CD14-positive monocyte (primary cell): ENCODE measurements around the gene GRID1. TPM values are rescaled to one million over a fixed set of nuclear protein-coding genes. Genes with fewer than 3 reads are reported as not detected.

Experiments used
- DNase-seq, 3 donors: peaks; one replicate each; pipeline ENCODE4 v3.0.0-alpha.2; 2011 to 2022
- H2AFZ ChIP-seq: 2 replicates; pipeline ENCODE4 v1.6.0; 2012; ENCODE audit warnings: mild to moderate bottlenecking, low read depth, low read length, inconsistent platforms; ENCODE audit not compliant: insufficient read depth, poor library complexity, severe bottlenecking
- H3K27ac ChIP-seq, 2 donors: 1 replicate in 1 of 2; 2 replicates in 1 of 2; pipeline ENCODE4 v1.5.1; 2012 to 2013; ENCODE audit warnings: low read length in 2 of 2, control low read depth in 1 of 2, inconsistent platforms in 1 of 2, low read depth in 1 of 2, mild to moderate bottlenecking in 1 of 2
- H3K27me3 ChIP-seq, 2 donors: one replicate each; pipeline versions ENCODE4 v1.6.0 to v1.6.1; 2011 to 2013; ENCODE audit warnings: low read length in 2 of 2; ENCODE audit not compliant: control insufficient read depth in 2 of 2, insufficient read depth in 2 of 2
- H3K36me3 ChIP-seq, 2 donors: replicated peaks in 1 of 2; 1 replicate in 1 of 2; 2 replicates in 1 of 2; pipeline versions ENCODE4 v1.5.1 to v1.6.1; 2012 to 2013; ENCODE audit warnings: low read length in 2 of 2, control low read depth in 1 of 2, inconsistent platforms in 1 of 2, mild to moderate bottlenecking in 1 of 2; ENCODE audit not compliant: insufficient read depth in 2 of 2, control insufficient read depth in 1 of 2
- H3K4me1 ChIP-seq, 2 donors: 1 replicate in 1 of 2; 2 replicates in 1 of 2; pipeline versions ENCODE4 v1.5.1 to v1.6.1; 2012 to 2013; ENCODE audit warnings: low read length in 2 of 2, control low read depth in 1 of 2, inconsistent platforms in 1 of 2, mild to moderate bottlenecking in 1 of 2, moderate library complexity in 1 of 2; ENCODE audit not compliant: insufficient read depth in 2 of 2, control insufficient read depth in 1 of 2
- H3K4me2 ChIP-seq: replicated peaks from 2 replicates; pipeline ENCODE3; 2012; ENCODE audit warnings: low read length, moderate library complexity, mild to moderate bottlenecking; ENCODE audit not compliant: poor library complexity, severe bottlenecking; ENCODE audit errors: extremely low read depth
- H3K4me3 ChIP-seq, 3 experiments: fragments of 200-600 bp in 1 of 3; sonication (generic) in 1 of 3; replicated peaks in 1 of 3; 1 replicate in 2 of 3; 2 replicates in 1 of 3; pipeline ENCODE4 v1.5.1; 2011 to 2013; ENCODE audit warnings: low read length in 3 of 3, mild to moderate bottlenecking in 3 of 3, control low read depth in 2 of 3, low read depth in 2 of 3, inconsistent platforms in 1 of 3, moderate library complexity in 1 of 3
- H3K79me2 ChIP-seq: 2 replicates; pipeline ENCODE4 v1.6.0; 2012; ENCODE audit warnings: mild to moderate bottlenecking, control low read depth, inconsistent platforms, low read length, moderate library complexity; ENCODE audit not compliant: insufficient read depth
- H3K9ac ChIP-seq: 2 replicates; pipeline ENCODE4 v1.6.0; 2017; ENCODE audit warnings: low read length, mild to moderate bottlenecking; ENCODE audit not compliant: insufficient read depth, poor library complexity, severe bottlenecking
- H3K9me3 ChIP-seq, 2 donors: replicated peaks in 1 of 2; 1 replicate in 1 of 2; 2 replicates in 1 of 2; pipeline versions ENCODE4 v1.5.1 to v1.6.1; 2012 to 2013; ENCODE audit warnings: low read length in 2 of 2, control low read depth in 1 of 2; ENCODE audit not compliant: control insufficient read depth in 1 of 2, insufficient read depth in 1 of 2
- H4K20me1 ChIP-seq: 2 replicates; pipeline ENCODE4 v1.6.0; 2012; ENCODE audit warnings: mild to moderate bottlenecking, low read length, control low read depth, moderate library complexity; ENCODE audit not compliant: insufficient read depth
- H3K27ac Mint-ChIP-seq, 7 donors: one replicate each; pipeline ENCODE4 v1.8.0; 2020; ENCODE audit warnings: mild to moderate bottlenecking in 7 of 7, mixed read lengths in 7 of 7, moderate library complexity in 6 of 7, inconsistent platforms in 2 of 7
- H3K27me3 Mint-ChIP-seq, 3 donors: one replicate each; pipeline ENCODE4 v1.8.0; 2021 to 2022; ENCODE audit warnings: low read depth in 3 of 3, mild to moderate bottlenecking in 3 of 3, mixed read lengths in 3 of 3, moderate library complexity in 3 of 3, inconsistent platforms in 1 of 3
- H3K36me3 Mint-ChIP-seq, 2 donors: one replicate each; pipeline ENCODE4 v1.8.0; 2020; ENCODE audit warnings: mixed read lengths in 2 of 2, inconsistent platforms in 1 of 2, mild to moderate bottlenecking in 1 of 2
- H3K4me1 Mint-ChIP-seq: one replicate; pipeline ENCODE4 v1.8.0; 2020; ENCODE audit warnings: mild to moderate bottlenecking, mixed read lengths
- H3K4me3 Mint-ChIP-seq, 2 donors: one replicate each; pipeline ENCODE4 v1.8.0; 2020; ENCODE audit warnings: mild to moderate bottlenecking in 2 of 2, mixed read lengths in 2 of 2, moderate library complexity in 1 of 2
- H3K9me3 Mint-ChIP-seq, 7 donors: one replicate each; pipeline ENCODE4 v1.8.0; 2020 to 2022; ENCODE audit warnings: mixed read lengths in 7 of 7, mild to moderate bottlenecking in 6 of 7, moderate library complexity in 6 of 7, inconsistent platforms in 2 of 7
- WGBS: methylation state at CpG from one replicate; pipeline ENCODE4 v1.1.5; 2013; ENCODE audit warnings: missing lambda C conversion rate; ENCODE audit not compliant: insufficient coverage; 5-methylcytosine and 5-hydroxymethylcytosine counted together
- intact Hi-C, 2 donors: fragments of 100-400 bp; cut with micrococcal nuclease; formaldehyde crosslinking; loops; one replicate each; pipeline versions ENCODE4 v1.15.0 to v1.15.1; 2023
- polyA plus RNA-seq, 3 donors: library from polyadenylated mRNA; depleted of rRNA in 1 of 3; unstranded in 2 of 3; stranded (reverse) in 1 of 3; fragments of 300-500 nt in 2 of 3; fragments of >200 nt in 1 of 3; fragmentation: Illumina TruSeq in 2 of 3; gene quantifications; 1 replicate in 2 of 3; 2 replicates in 1 of 3; pipeline ENCODE4 v1.2.3, GENCODE V29; 2012 to 2021
- TF ChIP-seq, protein P1 (sequence below): fragments of 200-600 bp; IDR thresholded peaks from one replicate; pipeline ENCODE4 v1.8.0; 2022; ENCODE audit warnings: antibody characterized with exemption, mild to moderate bottlenecking

The GRID1 gene
- polyA plus RNA-seq, 3 donors: not detected

- Mint-ChIP-seq H3K27me3 (no peaks in the 10 kb centered on the region), H3K9me3 (peaks cover 0 to 6% (median 0%) of the 10 kb centered on the region in 7 donors), H3K4me3 (no peak overlapping the region), H3K27ac (no peak overlapping the region), H3K4me1 (no peaks in the 10 kb centered on the region), H3K36me3 (no peaks in the 10 kb centered on the region)
- WGBS: 100% methylated on average over 1 of the region's 2 CpGs
- Histone ChIP-seq H3K9ac (no peak overlapping the region), H3K36me3 (no peaks in the 10 kb centered on the region), H3K4me3 (no peak overlapping the region), H3K27ac (no peak overlapping the region), H4K20me1 (no peaks in the 10 kb centered on the region), H3K4me1 (no peaks in the 10 kb centered on the region), H2AFZ (no peak overlapping the region), H3K4me2 (no peak overlapping the region), H3K79me2 (no peaks in the 10 kb centered on the region), H3K9me3 (peaks cover 0 to 4% of the 10 kb centered on the region in 2 donors), H3K27me3 (no peaks in the 10 kb centered on the region)
- intact Hi-C loops: no loop called here
- no peak for DNase-seq
- TF ChIP-seq, protein P1, sequence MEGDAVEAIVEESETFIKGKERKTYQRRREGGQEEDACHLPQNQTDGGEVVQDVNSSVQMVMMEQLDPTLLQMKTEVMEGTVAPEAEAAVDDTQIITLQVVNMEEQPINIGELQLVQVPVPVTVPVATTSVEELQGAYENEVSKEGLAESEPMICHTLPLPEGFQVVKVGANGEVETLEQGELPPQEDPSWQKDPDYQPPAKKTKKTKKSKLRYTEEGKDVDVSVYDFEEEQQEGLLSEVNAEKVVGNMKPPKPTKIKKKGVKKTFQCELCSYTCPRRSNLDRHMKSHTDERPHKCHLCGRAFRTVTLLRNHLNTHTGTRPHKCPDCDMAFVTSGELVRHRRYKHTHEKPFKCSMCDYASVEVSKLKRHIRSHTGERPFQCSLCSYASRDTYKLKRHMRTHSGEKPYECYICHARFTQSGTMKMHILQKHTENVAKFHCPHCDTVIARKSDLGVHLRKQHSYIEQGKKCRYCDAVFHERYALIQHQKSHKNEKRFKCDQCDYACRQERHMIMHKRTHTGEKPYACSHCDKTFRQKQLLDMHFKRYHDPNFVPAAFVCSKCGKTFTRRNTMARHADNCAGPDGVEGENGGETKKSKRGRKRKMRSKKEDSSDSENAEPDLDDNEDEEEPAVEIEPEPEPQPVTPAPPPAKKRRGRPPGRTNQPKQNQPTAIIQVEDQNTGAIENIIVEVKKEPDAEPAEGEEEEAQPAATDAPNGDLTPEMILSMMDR: no peak
These were observed 767.5 kb downstream of the GRID1 start for GRCh38 chr10:85599081-85599480.

- H4K20me1 ChIP-seq: no peaks in the 10 kb centered on the region
- Mint-ChIP-seq H3K27ac (no peak overlapping the region), H3K27me3 (no peaks in the 10 kb centered on the region), H3K9me3 (peaks cover 0 to 6% (median 0%) of the 10 kb centered on the region in 7 donors), H3K36me3 (no peaks in the 10 kb centered on the region), H3K4me1 (no peaks in the 10 kb centered on the region), H3K4me3 (no peak overlapping the region)
- no peak overlapping the region for H3K27ac ChIP-seq
- no peak overlapping the region for H3K4me3 ChIP-seq
- no peaks in the 10 kb centered on the region for H3K36me3 ChIP-seq
- no peak overlapping the region for H3K4me2 ChIP-seq
- H3K9ac ChIP-seq: no peak overlapping the region
- DNase-seq: no peak
- no peak overlapping the region for H2AFZ ChIP-seq
- H3K27me3 ChIP-seq: no peaks in the 10 kb centered on the region
- intact Hi-C loops: no loop called here
- TF ChIP-seq, protein P1: no peak
- H3K4me1 ChIP-seq: no peaks in the 10 kb centered on the region
- peaks cover 0 to 4% of the 10 kb centered on the region in 2 donors for H3K9me3 ChIP-seq
- 79% methylated on average over 5 of the region's 6 CpGs for WGBS
- no peaks in the 10 kb centered on the region for H3K79me2 ChIP-seq
These were observed 767.9 kb downstream of the GRID1 start for GRCh38 chr10:85598646-85599045.
